Prostate gland (tissue), 2 donors: ENCODE results near the gene FAHD1.

ENCODE experiments used
- POLR2AphosphoS5 ChIP-seq: sonication (generic); formaldehyde crosslinking; IDR thresholded peaks from one replicate; pipeline ENCODE4 v1.6.1; 2017; ENCODE audit warnings: antibody characterized with exemption
- TF ChIP-seq, protein P1 (sequence below), 4 experiments: fragments of 200-600 bp in 2 of 4; fragments of 450-650 bp in 2 of 4; sonication (generic) in 2 of 4; IDR thresholded peaks; 1 replicate in 3 of 4; 2 replicates in 1 of 4; pipeline ENCODE4 v1.5.1; 2016 to 2019; ENCODE audit warnings: antibody characterized with exemption in 4 of 4, mild to moderate bottlenecking in 2 of 4, moderate library complexity in 2 of 4

DNA sequence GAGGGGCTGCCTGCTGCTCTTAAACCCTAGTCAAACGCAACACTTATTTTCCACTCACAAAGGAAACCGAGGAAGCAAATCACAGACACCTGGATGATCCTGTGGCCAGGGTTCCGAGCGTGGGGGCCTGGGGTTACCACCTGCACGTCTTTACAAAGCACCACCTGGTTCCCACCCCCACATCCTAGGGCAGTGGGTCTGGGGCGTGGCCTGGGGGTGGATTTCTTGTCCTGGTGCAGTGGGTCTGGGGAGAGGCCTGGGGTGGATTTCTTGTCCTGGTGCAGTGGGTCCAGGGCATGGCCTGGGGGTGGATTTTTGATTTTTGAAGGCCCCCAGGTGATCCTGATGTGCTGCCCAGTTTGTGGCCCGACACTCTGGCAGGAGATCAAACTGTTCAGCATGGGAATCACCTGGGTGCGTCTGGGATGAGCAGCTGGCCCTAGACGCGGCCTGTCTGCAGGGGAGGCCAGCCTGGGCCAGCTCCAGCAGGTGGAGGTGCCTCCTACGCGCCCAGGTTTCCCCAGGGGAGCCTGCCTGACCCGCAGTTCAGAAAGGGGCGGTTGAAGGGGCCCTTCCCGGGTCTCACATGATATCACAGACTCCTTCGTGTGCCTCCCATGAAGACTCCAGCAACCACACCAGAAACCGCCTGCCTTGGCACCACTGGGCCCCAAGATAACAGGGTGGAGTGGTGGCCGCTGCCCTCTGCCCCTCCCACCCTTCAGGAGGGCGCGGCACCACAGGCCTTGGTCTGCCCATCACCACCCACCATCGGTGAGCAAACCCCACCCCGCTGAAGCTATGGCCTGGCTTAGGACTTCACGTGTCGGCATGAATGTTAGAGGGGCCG lies 6.7 kb upstream of the FAHD1 start:
- TF ChIP-seq, protein P1, sequence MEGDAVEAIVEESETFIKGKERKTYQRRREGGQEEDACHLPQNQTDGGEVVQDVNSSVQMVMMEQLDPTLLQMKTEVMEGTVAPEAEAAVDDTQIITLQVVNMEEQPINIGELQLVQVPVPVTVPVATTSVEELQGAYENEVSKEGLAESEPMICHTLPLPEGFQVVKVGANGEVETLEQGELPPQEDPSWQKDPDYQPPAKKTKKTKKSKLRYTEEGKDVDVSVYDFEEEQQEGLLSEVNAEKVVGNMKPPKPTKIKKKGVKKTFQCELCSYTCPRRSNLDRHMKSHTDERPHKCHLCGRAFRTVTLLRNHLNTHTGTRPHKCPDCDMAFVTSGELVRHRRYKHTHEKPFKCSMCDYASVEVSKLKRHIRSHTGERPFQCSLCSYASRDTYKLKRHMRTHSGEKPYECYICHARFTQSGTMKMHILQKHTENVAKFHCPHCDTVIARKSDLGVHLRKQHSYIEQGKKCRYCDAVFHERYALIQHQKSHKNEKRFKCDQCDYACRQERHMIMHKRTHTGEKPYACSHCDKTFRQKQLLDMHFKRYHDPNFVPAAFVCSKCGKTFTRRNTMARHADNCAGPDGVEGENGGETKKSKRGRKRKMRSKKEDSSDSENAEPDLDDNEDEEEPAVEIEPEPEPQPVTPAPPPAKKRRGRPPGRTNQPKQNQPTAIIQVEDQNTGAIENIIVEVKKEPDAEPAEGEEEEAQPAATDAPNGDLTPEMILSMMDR (IDR thresholded peaks at IDR 0.05), result no peak
- TF ChIP-seq POLR2AphosphoS5, result no peak
